Erythroblast (primary cell): ENCODE data around the gene ASB9.

ENCODE experiments used
- GATA1 ChIP-seq: IDR thresholded peaks from 2 replicates; pipeline ENCODE4 v1.6.1; 2011; ENCODE audit warnings: low read depth, mild to moderate bottlenecking, control low read depth, low read length, moderate library complexity
- POLR2A ChIP-seq: IDR thresholded peaks from 2 replicates; pipeline ENCODE4 v1.6.1; 2011; ENCODE audit warnings: mild to moderate bottlenecking, low read length

DNA sequence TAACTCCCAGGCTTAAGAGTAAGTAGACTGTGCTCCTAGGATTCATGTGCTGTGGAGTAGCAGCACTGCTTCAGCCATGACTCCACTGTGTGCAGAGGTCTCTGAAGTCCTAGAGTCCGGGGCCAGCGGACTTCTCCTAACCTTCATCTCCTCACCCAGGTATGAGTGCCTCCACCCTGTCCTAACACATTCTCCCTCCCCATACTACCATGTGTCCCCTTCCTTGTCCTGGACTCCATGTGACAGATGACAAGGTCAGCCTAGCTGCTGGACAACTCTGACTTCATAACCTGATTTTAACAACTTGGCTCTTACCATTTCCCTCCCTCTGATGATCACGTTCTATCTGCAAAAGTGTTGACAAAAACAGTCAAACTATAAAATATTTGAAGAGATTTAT is 28.9 kb upstream of the ASB9 start:
- no peak for TF ChIP-seq POLR2A
- no peak for TF ChIP-seq GATA1
